Activated T-helper 2 cell treated with anti-CD3 and anti-CD28 coated beads, Interferon-gamma antibody, Interleukin-2, Interleukin-4, amounts not matched to agents 10 μg/mL and 5 μg/mL and 100 μg/mL, durations not matched to agents 14 hours and 24 hours and 36 hours (primary cell): ENCODE results near the gene LGR5. TPM values are rescaled to one million over a fixed set of nuclear protein-coding genes. Genes with fewer than 3 reads are reported as not detected.

ENCODE experiments used
- DNase-seq: peaks from one replicate; pipeline ENCODE4 v3.0.0; 2021; ENCODE audit warnings: low spot score
- H3K27ac Mint-ChIP-seq: one replicate; pipeline ENCODE4 v1.8.0; 2021; ENCODE audit warnings: mixed read lengths
- H3K27me3 Mint-ChIP-seq: one replicate; pipeline ENCODE4 v1.8.0; 2021; ENCODE audit warnings: low read depth, mixed read lengths
- H3K36me3 Mint-ChIP-seq: one replicate; pipeline ENCODE4 v1.8.0; 2021; ENCODE audit warnings: low read depth, mixed read lengths
- H3K4me1 Mint-ChIP-seq: one replicate; pipeline ENCODE4 v1.8.0; 2021; ENCODE audit warnings: low read depth, mixed read lengths
- H3K4me3 Mint-ChIP-seq: one replicate; pipeline ENCODE4 v1.8.0; 2021; ENCODE audit warnings: low read depth, mild to moderate bottlenecking, moderate library complexity, mixed read lengths
- H3K9me3 Mint-ChIP-seq: one replicate; pipeline ENCODE4 v1.8.0; 2021; ENCODE audit warnings: mixed read lengths
- intact Hi-C: fragments of 100-400 bp; cut with micrococcal nuclease; formaldehyde crosslinking; loops from one replicate; pipeline ENCODE4 v1.15.1; 2023
- total RNA-seq: library from RNA; stranded (reverse); gene quantifications from 2 replicates; pipeline ENCODE4 v1.2.3, GENCODE V29; 2022

The LGR5 gene
- not detected in 2 replicates for total RNA-seq

DNA sequence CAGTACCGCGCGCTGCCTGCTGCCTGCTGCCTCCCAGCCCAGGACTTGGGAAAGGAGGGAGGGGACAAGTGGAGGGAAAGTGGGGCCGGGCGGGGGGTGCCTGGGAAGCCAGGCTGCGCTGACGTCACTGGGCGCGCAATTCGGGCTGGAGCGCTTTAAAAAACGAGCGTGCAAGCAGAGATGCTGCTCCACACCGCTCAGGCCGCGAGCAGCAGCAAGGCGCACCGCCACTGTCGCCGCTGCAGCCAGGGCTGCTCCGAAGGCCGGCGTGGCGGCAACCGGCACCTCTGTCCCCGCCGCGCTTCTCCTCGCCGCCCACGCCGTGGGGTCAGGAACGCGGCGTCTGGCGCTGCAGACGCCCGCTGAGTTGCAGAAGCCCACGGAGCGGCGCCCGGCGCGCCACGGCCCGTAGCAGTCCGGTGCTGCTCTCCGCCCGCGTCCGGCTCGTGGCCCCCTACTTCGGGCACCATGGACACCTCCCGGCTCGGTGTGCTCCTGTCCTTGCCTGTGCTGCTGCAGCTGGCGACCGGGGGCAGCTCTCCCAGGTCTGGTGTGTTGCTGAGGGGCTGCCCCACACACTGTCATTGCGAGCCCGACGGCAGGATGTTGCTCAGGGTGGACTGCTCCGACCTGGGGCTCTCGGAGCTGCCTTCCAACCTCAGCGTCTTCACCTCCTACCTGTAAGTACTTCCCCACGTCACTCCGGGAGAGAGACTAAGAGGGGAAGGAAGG, at the start of gene LGR5:
Gene LGR5, plus strand, starts transcription at position 186 of the 732 bp plus-strand sequence. Its CDS starts 283 bp downstream, at position 469.
- DNase-seq, result no peak
- H3K27me3 Mint-ChIP-seq, result peaks cover 64% of the 10 kb centered on the region
- no peaks in the 10 kb centered on the region for H3K36me3 Mint-ChIP-seq
- H3K4me3 Mint-ChIP-seq, result peak within 1 kb of the TSS; percentile 65
- H3K9me3 Mint-ChIP-seq, result peaks cover 24% of the 10 kb centered on the region
- H3K4me1 Mint-ChIP-seq, result peaks cover 16% of the 10 kb centered on the region
- intact Hi-C loops, result no loop called here
- H3K27ac Mint-ChIP-seq, result no peak within 1 kb of the TSS

DNA sequence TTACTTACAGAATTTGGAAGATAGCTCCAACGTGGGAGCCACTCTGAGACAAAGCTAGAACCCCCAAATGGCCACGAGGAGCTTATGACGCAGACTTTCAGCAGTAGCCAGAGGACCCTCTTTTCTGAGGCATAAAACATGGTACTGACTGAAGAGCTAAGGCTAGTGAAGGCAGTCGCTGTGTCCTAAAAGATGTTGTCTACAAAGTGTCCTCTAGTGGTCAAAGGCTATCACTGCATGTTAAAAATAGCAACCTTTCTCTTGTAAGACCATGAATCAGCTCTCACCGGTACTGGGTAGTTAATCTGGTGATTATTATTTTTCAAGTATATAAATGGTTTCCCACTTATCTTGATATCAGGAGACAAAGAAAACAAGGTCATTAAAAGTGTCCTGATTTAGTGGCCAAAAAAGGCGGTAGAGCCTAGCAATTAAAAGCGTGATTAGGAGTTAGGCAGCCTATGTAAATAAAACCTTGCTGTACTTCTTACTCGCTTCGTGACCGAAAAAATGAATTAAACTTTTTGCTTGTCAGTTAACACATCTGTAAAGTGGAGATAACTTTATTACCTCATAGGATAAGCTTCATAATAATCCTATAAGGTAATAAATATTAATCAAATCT, 47.0 kb upstream of the LGR5 start:
- no peaks in the 10 kb centered on the region for H3K36me3 Mint-ChIP-seq

GRCh38 chr12:71393625-71394024, 46.0 kb upstream of the LGR5 start:
- Mint-ChIP-seq H3K4me1 (peaks cover 3% of the 10 kb centered on the region), H3K9me3 (no peaks in the 10 kb centered on the region), H3K4me3 (no peak overlapping the region), H3K27me3 (no peaks in the 10 kb centered on the region), H3K27ac (no peak overlapping the region), H3K36me3 (no peaks in the 10 kb centered on the region)
- intact Hi-C loops, result loop anchor here (5.0 kb wide), 1 partner anchor 656 kb away; no protein-coding TSS in a partner anchor
- DNase-seq, result no peak

More for the DNA sequence above, 47.0 kb upstream of the LGR5 start:
- intact Hi-C loops, result loop anchor here (5.0 kb wide), 1 partner anchor 655 kb away; no protein-coding TSS in a partner anchor
- no peak for DNase-seq
- H3K4me3 Mint-ChIP-seq, result no peak overlapping the region
- no peak overlapping the region for H3K27ac Mint-ChIP-seq
- peaks cover 3% of the 10 kb centered on the region for H3K4me1 Mint-ChIP-seq
- no peaks in the 10 kb centered on the region for H3K9me3 Mint-ChIP-seq
- H3K27me3 Mint-ChIP-seq, result no peaks in the 10 kb centered on the region

DNA sequence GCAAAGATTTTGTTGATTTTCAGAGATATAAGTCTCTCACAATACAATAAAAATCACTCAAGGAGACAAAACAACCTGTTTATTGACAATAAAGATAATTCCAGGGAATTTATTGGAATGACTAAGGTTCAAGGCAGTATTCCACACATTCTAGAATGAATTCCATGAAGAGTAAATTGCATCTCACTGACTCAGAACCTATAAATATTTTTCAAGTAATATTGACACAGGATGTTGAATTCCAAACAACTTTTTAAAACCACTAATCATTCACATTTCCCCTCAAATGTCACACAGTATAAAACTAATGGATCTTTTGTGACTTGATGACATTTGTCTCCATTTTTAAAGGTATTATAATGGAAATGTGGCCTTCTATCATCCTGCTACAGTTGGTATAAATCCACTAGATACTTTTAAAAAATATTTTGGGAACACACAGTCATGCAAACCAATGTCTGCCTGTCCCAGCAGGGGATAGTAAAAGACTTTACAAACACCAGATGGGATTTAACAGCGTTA, 42.1 kb upstream of the LGR5 start:
- intact Hi-C loops, result no loop called here
- H3K4me3 Mint-ChIP-seq, result no peak overlapping the region
- H3K27ac Mint-ChIP-seq, result no peak overlapping the region
- no peaks in the 10 kb centered on the region for H3K27me3 Mint-ChIP-seq
- no peaks in the 10 kb centered on the region for H3K36me3 Mint-ChIP-seq
- H3K4me1 Mint-ChIP-seq, result peaks cover 3% of the 10 kb centered on the region
- H3K9me3 Mint-ChIP-seq, result no peaks in the 10 kb centered on the region
- no peak for DNase-seq

DNA sequence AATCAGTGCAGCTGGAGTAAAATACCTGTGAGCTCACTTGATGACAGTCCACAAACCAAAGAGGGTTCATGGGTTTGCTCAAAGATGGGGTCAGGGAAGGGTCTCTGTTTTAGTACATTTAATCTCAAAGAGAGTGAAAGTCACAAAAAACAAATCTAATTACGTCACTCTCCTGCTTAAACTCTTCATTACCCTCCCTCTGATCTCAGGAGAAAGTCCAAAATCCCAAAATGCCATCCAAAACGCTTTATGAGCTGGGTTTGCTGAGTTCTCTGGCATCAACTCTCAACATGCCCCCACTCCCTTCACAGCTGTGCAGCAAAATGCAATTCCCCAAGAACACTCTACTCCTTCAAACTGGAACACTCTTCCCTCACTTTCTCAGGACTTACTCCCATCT, 40.4 kb upstream of the LGR5 start:
- no peaks in the 10 kb centered on the region for H3K4me1 Mint-ChIP-seq
- intact Hi-C loops, result no loop called here
- no peak overlapping the region for H3K27ac Mint-ChIP-seq
- no peak for DNase-seq
- no peaks in the 10 kb centered on the region for H3K36me3 Mint-ChIP-seq
- no peaks in the 10 kb centered on the region for H3K9me3 Mint-ChIP-seq
- H3K27me3 Mint-ChIP-seq, result no peaks in the 10 kb centered on the region
- no peak overlapping the region for H3K4me3 Mint-ChIP-seq

DNA sequence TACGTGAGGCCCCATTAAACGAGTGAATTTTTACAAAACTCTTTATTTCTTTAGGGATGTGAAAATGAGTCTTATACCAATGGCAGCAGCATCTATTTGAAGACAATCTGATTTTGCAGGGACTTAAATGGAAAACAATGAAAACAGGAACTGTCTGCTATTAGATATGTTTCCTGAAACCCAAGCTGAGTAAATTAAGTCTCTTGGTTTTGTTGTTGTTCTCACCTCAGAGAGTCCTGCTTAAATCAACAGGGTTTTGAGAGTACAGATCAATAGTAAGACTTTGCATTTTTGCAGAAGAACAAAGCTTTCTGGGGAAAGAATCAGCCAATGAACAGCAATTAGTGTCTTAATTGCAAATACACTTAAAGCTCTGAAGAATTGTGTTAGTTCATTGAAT, 39.1 kb upstream of the LGR5 start:
- Mint-ChIP-seq H3K9me3 (no peaks in the 10 kb centered on the region), H3K4me1 (no peaks in the 10 kb centered on the region), H3K4me3 (no peak overlapping the region), H3K27me3 (no peaks in the 10 kb centered on the region), H3K36me3 (no peaks in the 10 kb centered on the region), H3K27ac (no peak overlapping the region)
- intact Hi-C loops, result no loop called here
- DNase-seq, result no peak

- Mint-ChIP-seq H3K4me3 (no peak overlapping the region), H3K4me1 (no peaks in the 10 kb centered on the region), H3K9me3 (peaks cover 7% of the 10 kb centered on the region), H3K27me3 (no peaks in the 10 kb centered on the region), H3K36me3 (no peaks in the 10 kb centered on the region), H3K27ac (no peak overlapping the region)
- no peak for DNase-seq
- intact Hi-C loops, result no loop called here
Observed at GRCh38 chr12:71405884-71406283, 33.7 kb upstream of the LGR5 start.

- DNase-seq, result no peak
- H3K4me3 Mint-ChIP-seq, result no peak overlapping the region
- peaks cover 12% of the 10 kb centered on the region for H3K9me3 Mint-ChIP-seq
- no peaks in the 10 kb centered on the region for H3K4me1 Mint-ChIP-seq
- H3K27ac Mint-ChIP-seq, result no peak overlapping the region
- no peaks in the 10 kb centered on the region for H3K36me3 Mint-ChIP-seq
- no peaks in the 10 kb centered on the region for H3K27me3 Mint-ChIP-seq
- intact Hi-C loops, result no loop called here
Observed at GRCh38 chr12:71407732-71408131, 31.9 kb upstream of the LGR5 start.

DNA sequence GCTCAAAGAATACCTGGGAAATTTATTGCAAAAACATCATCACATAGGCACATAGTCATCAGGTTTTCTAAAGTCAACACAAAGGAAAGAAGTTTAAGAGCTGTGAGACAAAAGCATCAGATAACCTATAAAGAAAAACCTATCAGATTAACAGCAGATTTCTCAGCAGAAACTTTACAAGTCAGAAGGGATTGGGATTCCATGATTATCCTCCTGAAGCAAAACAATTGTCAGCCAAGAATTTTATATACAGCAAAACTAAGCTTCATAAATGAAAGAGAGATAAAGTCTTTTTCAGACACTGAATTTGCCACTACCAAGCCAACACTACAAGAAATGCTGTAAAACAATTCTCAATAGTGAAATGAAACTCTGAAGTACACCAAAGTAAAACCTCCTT, 28.8 kb upstream of the LGR5 start:
- DNase-seq, result no peak
- H3K4me1 Mint-ChIP-seq, result no peaks in the 10 kb centered on the region
- no peaks in the 10 kb centered on the region for H3K36me3 Mint-ChIP-seq
- H3K9me3 Mint-ChIP-seq, result peaks cover 12% of the 10 kb centered on the region
- no peak overlapping the region for H3K27ac Mint-ChIP-seq
- intact Hi-C loops, result no loop called here
- H3K4me3 Mint-ChIP-seq, result no peak overlapping the region
- H3K27me3 Mint-ChIP-seq, result no peaks in the 10 kb centered on the region

DNA sequence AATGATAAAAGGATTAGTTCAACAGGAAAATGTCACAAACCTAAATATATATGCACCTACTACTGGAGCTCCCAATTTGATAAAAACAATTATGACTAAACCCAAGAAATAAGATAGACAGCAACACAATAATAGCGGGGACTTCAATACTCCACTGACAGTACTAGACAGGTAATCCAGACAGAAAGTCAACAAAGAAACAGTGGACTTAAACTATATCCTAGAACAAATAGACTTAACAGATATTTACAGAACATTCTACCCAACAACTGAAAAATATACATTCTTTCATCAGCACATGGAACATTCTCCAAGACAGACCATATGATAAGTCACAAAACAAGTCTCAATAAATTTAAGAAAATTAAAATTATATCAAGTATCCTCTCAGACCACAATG, 28.0 kb upstream of the LGR5 start:
- Mint-ChIP-seq H3K36me3 (no peaks in the 10 kb centered on the region), H3K4me3 (no peak overlapping the region), H3K27me3 (no peaks in the 10 kb centered on the region), H3K4me1 (no peaks in the 10 kb centered on the region), H3K9me3 (peaks cover 12% of the 10 kb centered on the region), H3K27ac (no peak overlapping the region)
- DNase-seq, result no peak
- intact Hi-C loops, result no loop called here

GRCh38 chr12:71415336-71416231, 24.0 kb upstream of the LGR5 start:
- intact Hi-C loops, result loop anchor here (1.0 to 5.0 kb wide), 2 partner anchors 222 to 332 kb away; no protein-coding TSS in a partner anchor
- Mint-ChIP-seq H3K9me3 (peaks cover 8% of the 10 kb centered on the region), H3K27me3 (peaks cover 2% of the 10 kb centered on the region), H3K4me3 (no peak overlapping the region), H3K4me1 (no peaks in the 10 kb centered on the region), H3K36me3 (no peaks in the 10 kb centered on the region), H3K27ac (no peak overlapping the region)
- no peak for DNase-seq

GRCh38 chr12:71417181-71417580, 22.4 kb upstream of the LGR5 start:
- H3K27ac Mint-ChIP-seq, result no peak overlapping the region
- no peaks in the 10 kb centered on the region for H3K4me1 Mint-ChIP-seq
- no peaks in the 10 kb centered on the region for H3K9me3 Mint-ChIP-seq
- no peaks in the 10 kb centered on the region for H3K36me3 Mint-ChIP-seq
- intact Hi-C loops, result loop anchor here (5.0 kb wide), 1 partner anchor 220 kb away; no protein-coding TSS in a partner anchor
- H3K4me3 Mint-ChIP-seq, result no peak overlapping the region
- H3K27me3 Mint-ChIP-seq, result peaks cover 2% of the 10 kb centered on the region
- DNase-seq, result no peak
